Activated CD8-positive, alpha-beta memory T cell treated with anti-CD3 and anti-CD28 coated beads, Interleukin-2, amount 50 U/mL, for 48 hours (primary cell): Measurements from ENCODE around the gene RFC1.
"Not testable (repeated sequence)": the region's sequence is repeated elsewhere in the genome, so short reads cannot be mapped to it uniquely, and the experiment has no call there.

ENCODE experiments used
- DNase-seq: peaks from one replicate; pipeline ENCODE4 v3.0.0-alpha.2; 2020

RFC1 gene

DNA sequence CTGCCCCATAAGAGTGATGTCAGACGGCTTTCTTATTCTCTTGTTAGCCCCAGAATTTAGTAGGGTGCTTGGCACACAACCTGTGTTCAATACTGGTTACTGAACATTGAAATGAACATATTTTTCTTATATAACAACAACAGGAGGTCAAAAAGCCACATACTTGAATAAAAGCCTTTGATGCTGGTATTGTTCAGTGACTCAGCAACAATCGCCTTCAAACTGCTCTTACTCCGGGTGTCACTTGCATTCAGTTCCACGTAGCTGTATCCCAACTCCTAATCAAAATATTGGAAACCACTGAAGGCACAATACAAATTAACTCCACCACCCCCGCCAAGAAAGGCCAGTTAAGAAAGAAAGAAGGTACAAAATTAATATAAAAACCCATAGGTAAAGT lies 61.5 kb downstream of the RFC1 start:
- DNase-seq: no peak

DNA sequence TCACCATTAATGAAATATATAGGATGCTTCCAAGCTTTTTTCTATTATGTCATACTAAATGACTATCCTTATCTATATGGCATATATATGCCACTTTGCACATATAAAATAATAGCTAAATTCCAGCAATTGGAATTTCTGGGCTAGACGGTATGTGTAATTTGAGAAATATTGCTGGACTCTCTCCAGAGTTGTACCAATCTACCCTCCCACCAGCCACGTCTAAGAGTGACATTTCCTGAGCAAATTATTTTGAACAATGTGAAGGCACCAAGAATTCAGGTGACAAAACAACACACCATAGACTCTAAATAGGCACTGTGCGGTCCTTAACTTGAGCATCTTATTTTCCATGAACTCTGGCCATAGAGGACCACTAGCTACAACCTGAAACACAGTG lies 62.3 kb downstream of the RFC1 start:
- DNase-seq: no peak

DNA sequence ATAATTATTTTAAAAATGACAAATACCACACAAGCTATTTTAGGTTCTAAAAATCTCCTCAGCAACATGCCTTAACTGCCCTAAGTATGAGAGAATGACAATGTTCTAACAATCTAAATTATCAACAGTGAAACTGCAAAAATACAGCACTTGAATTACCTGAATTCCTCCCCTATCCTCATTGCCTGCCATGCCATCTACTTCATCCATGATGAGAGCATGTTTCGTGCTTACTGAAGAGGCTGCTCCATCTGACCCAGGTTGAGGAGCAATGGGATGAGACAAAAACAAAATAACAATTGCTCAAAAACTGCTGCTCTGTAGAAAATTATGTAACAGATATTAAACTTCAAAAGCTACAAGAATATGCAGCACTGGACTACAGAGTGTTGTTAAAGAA lies 63.3 kb downstream of the RFC1 start:
- DNase-seq: no peak

DNA sequence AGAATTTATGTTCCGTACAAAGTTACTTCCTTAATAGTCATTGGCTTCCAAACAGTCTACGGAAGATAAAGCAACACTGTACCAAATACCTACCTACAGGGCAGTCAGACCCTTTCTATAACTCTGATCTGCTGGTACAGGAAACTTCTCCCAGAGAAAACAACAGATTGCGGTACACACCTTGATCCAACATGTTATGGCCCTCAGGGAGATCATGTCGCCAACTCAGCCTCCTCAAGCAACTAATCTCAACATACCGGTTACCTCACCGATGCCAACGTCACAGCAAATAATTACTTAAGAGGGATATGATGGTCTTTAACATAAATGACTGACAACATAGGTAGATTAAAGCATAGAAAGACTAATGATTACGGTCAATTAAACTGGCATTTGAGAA lies 70.4 kb downstream of the RFC1 start:
- no peak for DNase-seq

DNA sequence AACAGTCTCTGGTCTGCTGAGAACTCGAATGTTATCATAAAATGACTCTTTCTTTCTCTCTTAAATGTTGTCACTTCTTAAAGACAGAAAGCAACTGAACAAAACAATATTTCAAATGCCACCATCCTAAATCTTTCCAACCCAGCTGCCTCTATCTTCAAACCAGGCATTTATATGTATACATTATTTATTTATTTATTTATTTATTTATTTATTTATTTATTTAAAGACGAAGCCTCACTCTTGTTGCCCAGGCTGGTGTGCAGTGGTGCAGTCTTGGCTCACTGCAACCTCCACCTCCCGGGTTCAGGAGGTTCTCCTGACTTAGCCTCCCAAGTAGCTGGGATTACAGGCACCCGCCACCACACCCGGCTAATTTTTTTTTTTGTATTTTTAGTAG lies 73.7 kb downstream of the RFC1 start:
- DNase-seq: not testable (repeated sequence)

DNA sequence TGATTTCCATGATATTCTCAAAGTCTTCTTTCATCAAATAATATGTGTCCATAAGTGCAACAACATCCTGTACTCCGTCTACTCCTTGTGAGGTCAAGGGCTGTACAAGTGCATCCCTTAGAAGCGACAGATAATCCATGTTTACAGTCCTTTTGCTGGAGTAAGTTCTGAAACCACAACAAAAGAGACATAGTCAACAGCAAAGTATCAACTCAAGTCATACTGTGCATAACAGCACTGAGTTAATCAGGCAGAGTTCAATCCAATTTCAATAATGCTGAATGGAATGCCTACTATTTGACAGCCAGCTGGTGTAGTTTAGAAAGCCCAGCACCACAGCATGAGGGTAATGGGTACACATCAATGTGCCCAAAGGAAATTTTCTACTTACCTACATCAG lies 74.5 kb downstream of the RFC1 start:
- DNase-seq: no peak

DNA sequence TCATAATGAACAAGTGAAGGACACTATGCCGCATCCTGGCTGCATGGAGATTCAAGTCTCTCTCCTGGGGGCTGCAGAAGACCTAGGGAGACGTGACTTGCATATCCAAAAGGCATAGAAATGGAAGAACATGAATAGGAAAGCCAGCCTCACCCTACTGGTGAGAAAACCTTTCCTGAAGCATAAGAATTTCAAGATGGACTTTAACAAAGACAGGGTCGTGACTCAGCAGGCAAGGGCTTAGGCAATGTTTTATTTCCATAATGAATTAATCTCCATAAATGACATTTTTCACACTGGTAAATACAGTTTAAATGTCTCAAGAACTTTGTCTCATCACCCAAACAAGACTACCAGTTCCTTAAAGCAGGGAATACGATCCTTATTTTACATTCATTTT lies 78.9 kb downstream of the RFC1 start:
- no peak for DNase-seq

DNA sequence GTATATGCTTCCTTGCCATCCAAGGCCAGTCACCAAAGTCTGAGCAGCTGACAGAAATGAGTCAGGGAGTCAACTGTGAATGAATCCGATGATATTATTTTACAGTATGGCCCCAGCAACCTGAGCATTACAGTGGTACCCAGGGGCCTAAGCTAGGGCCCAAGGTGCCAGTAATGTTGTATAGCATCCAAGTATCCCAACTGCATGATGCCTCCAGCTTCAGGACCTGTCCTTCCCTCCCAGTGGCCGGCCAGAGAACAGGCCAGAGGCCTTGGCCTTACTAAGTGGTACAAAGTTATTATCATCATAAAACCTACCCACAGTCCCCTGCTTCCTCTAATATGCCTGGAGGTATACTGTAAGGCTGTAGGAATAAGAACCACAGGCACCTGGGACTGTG lies 79.9 kb downstream of the RFC1 start:
- DNase-seq: no peak

DNA sequence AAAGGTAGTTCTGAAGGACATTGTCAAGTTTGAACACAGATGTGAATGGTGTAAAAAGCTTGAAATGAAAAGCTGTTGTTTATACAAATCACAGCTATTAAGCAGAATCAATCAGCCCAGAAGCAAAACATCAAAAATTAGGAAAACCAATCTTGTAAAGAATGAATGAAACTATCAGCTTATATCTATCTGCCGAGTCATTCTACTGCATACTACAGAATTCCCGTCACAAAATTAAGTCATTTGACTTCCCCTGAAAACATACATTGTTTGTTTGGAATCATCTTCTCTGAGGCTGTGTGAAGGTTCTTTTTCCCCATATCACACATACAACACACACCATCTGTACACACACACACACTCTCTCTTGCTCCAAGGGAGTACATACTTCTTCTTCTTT lies 80.3 kb downstream of the RFC1 start:
- no peak for DNase-seq

DNA sequence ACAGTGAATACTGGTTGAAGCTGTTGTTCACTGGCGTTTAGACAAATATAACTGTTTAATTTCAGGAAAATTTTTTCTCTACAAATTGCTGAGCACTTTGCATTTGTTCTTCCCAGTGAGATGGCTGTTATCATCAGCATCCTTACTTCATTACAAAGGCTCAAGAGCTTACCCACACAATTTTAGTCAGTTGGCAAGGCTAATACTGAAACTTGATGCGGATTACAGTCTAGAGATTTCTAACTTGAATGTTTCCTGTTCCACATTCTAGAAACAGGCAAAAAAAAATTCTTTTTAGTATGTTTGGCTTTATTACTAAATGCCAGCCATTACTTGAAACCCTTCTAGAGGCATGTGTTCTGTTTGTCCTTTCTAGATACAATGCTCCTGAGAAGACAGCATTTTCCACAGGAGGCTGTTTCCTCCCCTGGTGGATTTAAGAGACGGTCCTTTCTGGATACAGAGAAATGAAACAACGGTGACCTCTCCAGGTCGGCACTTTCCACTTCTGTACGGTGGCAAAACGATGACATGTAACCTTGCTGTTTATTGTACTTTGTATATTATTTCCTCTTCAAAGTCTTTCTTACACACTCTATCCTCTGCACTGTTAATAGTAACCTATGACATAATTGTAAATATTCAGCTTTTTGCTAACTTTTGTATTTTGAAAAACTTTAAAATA lies 80.9 kb downstream of the RFC1 start:
- DNase-seq: no peak

DNA sequence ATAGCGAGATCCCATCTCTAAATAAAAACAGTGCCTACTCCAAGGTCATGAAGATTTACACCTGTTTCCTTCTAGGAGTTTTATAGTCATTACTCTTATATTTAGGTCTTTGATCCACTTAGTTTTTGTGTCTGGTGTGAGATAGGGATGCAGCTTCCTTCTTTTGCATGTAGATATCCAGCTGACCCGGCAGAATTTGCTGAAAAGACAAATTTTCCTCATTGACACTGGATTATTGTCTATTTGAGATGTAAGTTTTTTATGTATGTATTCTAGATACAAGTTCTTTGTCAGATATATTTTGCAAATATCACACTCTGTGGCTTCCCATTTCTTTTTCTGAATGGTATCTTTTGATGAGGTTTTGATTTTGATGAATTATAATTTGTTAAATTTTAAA lies 85.4 kb downstream of the RFC1 start:
- DNase-seq: no peak

DNA sequence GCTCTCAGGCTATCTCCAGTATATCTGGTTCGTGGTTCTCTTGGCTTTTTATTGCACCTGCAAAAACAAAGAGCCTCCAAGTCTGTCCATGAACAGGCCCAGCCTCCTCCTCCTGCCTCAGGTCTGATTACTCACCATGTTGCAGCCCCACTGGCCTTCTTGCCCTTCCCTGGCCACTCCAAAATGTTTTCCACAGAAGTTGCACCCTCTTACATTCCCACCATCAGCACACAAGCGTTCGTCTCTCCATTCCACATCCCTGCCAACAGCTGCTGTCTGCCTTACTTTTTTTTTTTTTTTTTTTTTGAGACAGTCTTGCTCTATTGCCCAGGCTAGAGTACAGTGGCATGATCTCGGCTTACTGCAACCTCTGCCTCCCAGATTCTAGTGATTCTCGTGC lies 86.7 kb downstream of the RFC1 start:
- no peak for DNase-seq

DNA sequence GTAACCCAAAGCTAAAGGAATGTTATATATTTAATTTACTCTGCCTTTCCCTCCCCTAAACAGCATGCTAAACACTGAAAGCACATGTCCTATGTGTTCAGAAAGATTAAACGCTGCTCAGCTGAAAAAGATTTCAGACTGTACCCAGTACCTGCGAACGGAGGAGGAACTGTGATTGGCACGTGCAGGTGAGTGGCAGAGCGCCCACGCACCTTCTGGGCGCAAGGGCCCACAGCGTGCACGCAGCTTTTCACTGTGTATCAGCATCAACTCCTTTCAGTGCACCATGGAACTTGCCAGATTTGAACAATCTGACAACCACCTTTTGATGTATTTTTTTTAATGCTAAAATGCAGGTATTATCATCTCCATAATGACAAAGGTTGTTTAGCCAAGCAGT lies 87.7 kb downstream of the RFC1 start:
- no peak for DNase-seq

DNA sequence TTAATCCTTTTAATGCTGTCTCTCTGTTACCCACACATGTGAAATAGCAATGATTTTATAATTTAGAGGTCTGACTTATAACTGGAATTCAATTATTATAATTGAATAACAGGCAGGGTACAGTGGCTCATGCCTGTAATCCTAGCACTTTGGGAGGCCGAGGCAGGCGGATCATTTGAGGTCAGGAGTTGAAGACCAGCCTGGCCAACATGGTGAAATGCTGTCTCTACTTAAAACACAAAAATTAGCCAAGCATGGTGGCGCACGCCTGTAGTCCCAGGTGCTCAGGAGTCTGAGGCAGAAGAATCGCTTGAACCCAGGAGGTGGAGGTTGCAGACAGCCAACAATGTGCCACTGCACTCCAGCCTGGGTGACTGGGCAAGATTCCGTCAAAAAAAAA lies 88.5 kb downstream of the RFC1 start:
- not testable (repeated sequence) for DNase-seq

DNA sequence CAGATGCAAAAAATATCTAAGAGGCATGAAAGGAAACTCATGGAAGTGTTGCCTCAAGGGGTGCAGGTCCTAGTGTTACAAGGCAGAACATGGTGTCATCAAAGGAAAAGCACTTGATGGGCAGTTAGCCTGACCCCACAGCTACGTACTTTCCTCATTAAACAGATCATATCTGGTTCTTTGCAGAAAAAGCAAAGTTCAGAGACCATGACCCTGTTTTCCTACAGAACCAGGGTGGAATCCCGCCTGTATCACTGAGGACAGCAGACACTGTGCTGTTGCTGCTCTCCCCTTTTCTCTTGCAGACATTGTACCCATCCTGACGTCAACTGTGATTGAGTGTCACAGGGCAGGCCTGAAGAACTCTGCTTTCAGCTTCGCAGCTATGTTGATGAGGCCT lies 91.7 kb downstream of the RFC1 start:
- DNase-seq: no peak

DNA sequence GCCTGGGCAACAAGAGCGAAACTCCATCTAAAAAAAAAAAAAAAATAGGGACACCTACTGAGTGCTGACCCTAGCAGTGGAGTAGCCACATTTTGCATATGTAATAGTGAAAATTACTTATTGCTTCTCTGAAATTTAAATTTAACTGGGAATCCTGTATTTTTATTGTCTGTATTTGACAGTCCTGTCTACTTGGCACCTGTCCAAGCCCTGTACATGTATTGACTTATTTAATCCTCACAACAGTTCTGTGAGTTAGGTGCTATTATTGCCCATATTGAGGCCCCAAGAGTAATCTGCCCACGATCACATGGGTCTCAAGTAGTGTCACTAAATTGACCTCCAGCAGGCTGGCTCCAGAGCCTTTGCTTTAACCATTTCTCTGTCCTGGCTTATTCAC lies 102.3 kb downstream of the RFC1 start:
- no peak for DNase-seq

DNA sequence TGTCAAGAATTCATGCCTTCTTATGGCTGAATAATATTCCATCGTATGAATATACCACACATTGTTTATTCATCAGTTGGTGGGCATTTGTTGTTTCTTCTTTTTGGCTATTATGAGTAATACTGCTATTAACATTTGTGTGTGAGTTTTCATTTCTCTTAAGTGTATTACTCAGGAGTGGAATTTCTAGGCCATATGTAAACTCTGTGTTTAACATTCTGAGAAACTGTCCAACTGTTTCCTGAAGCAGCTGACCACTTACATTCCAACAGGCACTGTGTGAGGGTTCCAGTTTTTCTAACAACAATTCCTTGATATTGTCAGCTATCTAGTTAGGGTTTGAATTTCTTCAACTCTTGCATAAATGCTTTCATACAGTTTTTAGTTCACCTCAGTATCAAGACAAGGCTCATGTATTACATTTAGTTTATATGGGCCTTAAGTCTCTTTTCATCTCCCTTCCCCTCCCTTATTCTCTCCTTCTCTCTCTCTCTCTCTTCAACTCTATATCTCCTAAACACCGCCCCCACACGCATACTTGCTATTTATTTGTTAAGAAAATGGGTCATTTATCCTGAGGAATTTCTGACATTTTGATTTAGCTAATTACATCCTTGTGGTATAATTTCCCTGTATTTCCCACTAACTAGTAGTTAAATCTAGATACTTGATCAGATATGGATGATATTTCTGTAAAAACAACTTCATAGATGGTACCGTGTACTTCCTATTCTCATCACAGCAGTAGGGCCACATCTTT lies 106.4 kb downstream of the RFC1 start:
- no peak for DNase-seq

DNA sequence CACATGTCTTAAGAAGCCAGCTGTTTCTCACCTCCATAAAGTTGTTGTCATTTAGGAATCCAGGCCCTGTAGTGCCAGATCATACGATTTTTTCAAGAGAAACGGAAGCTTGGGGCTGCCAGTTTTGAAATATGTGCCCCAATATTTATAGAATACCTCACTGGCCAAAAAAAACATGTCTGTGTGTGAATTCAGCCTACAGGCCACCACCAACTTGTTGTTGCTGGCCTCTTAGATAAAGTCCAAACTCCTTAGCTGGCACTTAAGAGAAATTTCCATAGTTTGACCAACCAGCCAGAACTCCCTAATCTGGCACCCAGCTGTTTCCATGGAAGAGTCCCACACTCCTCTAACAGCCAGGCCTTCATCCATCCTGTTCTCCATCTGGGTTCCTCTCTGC lies 109.7 kb downstream of the RFC1 start:
- no peak for DNase-seq

DNA sequence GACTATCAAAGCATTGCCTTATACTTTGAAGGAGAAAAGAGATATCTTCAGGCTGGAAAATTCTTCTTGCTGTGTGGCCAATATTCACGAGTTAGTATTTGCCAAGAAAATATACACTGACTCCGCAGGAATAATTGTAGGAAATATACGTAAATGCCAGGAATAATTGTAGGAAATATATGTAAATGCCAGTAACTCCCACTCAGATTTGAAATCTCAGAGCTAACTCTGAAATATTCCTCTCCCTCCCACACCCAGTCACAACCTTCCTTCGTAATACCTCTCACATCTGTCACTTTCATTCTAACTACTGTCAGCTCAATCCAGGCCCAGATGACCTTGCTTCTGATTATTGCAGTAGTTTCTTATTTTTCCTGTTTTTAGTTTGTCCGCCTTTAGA lies 110.3 kb downstream of the RFC1 start:
- no peak for DNase-seq

DNA sequence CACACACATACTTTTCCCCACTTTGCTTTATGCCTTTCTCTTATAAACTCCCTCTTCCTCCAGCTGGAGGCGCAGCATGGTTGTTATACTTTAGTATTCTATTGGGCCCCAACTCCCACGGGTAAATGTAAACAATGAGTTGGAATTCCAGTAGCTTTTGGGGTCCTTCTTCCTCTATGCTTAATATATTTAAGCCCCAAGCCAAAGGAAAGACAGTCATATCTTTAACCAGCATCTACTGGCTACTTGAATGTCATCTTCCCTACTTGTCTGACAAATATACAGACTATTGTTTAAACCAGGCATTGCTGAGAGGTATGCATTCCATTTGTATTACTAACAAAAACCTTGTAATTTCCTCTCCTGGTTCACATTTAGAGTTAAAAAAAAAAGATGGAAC lies 110.9 kb downstream of the RFC1 start:
- no peak for DNase-seq

DNA sequence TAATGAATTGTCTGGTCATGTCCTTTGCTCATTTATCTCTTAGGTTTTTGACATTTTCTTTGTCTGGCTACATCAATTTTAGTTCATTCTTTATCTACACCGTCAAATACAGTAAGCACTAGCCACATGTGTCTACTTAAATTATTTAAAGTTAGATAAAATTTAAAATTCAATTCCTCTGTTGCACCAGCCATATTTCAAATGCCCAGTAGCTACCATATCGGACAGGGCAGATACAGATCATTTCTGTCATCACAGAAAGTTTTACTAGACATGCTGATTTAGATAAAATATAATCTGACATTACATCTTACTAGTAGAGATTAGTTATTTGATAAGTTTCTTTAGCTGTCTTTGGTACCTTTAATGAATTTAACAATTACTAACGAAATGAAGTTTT lies 122.7 kb downstream of the RFC1 start:
- DNase-seq: no peak
